Fibroblast of skin of right biceps (primary cell): ENCODE data around the gene RBM15.
A peak's percentile ranks its signal among the peaks of the same experiment; 100 is the strongest.

ENCODE experiments used
- DNase-seq: peaks from one replicate; pipeline ENCODE4 v3.0.0-alpha.2; 2013

Gene RBM15

DNA sequence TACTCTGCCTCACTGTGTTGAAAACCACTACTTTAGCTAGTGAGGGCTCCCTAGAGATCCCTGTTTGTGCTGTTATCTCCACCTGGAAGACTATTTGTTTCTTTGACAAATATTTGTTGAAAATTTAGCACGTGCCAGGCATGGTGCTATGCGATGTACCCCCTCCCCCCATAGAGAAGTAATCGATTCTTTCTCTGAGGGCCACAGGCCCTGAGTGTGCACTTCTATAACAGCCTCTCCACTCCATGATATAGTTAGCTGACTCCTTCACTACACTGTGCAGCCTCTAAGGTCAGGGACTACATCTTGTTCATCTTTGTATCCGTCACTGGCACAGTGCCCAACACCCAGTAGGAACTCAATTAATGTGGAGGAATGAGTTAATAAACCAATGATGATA lies 17.3 kb upstream of the RBM15 start:
- no peak for DNase-seq

DNA sequence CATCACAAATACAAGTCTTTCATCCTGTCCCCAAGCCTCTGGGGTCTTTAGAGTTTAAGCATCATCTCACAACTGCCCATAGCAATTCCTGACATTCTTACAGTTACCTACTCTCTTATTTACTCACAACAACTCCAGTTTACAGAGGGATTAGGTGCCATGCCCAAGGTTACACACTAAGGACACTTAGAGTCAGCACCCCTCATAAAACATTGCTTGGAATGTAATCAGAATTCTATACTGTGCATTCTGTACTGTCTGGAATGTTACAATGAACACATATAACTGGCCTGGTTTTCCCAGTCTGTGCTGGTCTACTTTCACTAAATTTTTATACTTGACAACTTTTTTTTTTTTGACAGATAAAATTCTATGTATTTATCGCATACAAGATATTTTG lies 14.5 kb upstream of the RBM15 start:
- no peak for DNase-seq

- DNase-seq, result no peak
These were observed 12.4 kb upstream of the RBM15 start for GRCh38 chr1:110326826-110327225.

DNA sequence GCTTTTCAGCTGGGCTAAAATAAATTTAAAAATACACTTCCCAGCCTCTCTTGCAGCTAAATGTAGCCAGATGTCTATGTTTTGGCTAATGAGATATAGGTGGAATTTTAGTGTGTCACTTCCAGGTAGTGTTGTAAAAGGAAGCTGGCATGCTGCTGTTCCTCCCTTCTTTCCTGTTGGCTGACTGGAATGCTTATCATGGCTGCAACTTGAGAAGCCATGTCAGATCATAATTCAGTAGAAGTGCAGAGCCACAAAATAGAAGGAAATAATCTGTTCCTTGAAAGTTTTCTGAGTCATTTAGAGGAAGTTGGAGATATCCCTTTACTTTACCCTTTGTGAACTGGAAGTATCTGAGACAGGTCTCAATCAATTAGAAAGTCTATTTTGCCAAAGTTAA lies 10.9 kb upstream of the RBM15 start:
- peak; percentile 30 for DNase-seq

GRCh38 chr1:110328700-110329099 lies 10.5 kb upstream of the RBM15 start:
- DNase-seq, result no peak

- no peak for DNase-seq
These were observed 3.9 kb upstream of the RBM15 start for GRCh38 chr1:110335265-110335664.

DNA sequence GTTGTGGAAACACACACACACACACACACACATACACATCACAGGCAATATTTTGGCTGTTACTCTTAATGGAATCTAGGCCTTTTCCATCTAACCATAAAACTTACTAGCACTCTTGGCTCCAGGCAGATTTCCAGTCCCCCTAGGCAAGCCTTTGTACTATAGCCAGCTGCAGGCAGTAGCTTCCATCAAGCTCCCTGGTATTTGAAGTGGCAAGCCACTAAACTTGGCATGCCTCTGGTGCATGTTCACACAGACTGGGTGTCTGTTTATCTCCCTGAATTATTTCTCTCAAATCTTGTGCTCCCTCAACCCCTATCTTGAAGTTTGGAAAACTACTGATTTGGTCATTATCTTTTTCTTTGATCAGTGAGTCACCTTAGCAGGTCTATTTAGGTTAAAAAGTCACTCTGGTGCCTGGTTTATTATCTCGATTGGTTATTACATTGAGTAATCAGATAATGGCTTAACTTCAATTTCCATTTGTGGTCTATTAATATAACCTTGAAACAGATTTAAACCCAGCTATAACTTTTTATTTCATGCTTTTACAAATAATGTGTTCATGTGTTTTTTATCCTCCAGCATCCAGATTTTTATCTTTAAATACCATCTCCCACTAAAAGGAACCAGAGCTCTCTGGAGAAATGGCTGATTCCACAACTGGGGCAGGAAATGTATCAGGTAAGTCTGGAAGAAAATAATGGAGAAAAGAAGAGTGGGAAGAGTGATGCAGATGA lies 2.7 kb upstream of the RBM15 start:
- no peak for DNase-seq

- DNase-seq, result no peak
These were observed 1.4 kb upstream of the RBM15 start for GRCh38 chr1:110337704-110338308.

DNA sequence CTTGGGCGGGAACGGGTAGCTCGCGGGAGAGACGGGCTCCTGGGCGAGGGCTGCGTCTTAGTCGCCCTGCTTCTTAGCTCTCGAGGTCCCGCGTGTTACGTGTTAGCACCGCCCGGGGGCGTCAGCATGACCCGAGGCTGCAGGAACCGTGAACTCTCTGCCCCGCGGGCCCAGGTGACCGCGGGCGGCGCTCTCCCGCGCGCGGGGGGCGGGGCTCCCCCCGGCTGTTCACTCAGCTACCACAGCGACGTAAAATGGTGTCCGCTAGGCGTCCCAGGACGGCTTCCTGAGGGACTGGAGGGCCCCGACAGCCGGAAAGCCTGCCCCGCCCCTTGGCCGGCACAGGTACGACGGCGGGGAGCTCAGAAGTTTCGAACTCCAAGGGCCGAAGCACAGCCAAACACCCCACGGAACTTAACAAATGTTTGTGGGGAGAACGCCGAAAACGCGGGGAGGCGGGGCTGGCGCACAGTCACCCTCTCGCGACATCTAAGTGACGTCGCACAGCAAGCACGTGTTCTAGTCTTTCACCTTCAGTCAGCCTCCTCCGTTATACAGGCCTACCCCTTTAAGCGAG lies 780 bp upstream of the RBM15 start:
- no peak for DNase-seq

GRCh38 chr1:110339407-110340206 lies 430 bp downstream of the RBM15 start:
- peak; percentile 44 for DNase-seq

DNA sequence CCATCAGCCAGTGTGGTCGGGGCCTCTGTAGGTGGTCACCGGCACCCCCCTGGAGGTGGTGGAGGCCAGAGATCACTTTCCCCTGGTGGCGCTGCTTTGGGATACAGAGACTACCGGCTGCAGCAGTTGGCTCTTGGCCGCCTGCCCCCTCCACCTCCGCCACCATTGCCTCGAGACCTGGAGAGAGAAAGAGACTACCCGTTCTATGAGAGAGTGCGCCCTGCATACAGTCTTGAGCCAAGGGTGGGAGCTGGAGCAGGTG lies 961 bp downstream of the RBM15 start:
- no peak for DNase-seq

DNA sequence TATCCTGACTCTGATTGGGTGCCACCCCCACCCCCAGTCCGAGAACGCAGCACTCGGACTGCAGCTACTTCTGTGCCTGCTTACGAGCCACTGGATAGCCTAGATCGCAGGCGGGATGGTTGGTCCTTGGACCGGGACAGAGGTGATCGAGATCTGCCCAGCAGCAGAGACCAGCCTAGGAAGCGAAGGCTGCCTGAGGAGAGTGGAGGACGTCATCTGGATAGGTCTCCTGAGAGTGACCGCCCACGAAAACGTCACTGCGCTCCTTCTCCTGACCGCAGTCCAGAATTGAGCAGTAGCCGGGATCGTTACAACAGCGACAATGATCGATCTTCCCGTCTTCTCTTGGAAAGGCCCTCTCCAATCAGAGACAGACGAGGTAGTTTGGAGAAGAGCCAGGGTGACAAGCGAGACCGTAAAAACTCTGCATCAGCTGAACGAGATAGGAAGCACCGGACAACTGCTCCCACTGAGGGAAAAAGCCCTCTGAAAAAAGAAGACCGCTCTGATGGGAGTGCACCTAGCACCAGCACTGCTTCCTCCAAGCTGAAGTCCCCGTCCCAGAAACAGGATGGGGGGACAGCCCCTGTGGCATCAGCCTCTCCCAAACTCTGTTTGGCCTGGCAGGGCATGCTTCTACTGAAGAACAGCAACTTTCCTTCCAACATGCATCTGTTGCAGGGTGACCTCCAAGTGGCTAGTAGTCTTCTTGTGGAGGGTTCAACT lies 2.1 kb downstream of the RBM15 start:
- DNase-seq, result no peak

DNA sequence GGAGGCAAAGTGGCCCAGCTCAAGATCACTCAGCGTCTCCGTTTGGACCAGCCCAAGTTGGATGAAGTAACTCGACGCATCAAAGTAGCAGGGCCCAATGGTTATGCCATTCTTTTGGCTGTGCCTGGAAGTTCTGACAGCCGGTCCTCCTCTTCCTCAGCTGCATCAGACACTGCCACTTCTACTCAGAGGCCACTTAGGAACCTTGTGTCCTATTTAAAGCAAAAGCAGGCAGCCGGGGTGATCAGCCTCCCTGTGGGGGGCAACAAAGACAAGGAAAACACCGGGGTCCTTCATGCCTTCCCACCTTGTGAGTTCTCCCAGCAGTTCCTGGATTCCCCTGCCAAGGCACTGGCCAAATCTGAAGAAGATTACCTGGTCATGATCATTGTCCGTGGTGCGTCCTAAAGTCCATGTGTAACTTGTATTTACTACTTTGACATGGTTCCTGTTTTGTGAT lies 2.7 kb downstream of the RBM15 start:
- no peak for DNase-seq

DNA sequence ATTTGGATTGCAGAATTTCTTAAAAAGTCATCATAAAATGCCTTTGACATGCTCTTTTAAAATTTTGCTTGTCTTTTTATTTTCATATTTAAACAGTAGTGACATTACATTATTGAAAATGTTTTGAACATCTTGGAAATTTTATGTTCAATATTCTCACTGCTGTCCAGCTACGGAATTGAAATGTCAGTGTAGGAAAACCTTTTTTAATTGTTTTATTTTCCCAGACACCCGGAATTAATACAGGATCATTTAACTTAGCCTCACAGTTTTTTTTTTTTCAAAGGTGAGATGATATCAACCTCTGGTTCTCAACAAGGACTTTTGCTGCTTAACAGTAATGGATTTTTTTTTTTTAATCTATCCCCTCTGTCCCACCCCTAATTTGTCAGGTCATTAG lies 4.1 kb downstream of the RBM15 start:
- DNase-seq, result no peak

DNA sequence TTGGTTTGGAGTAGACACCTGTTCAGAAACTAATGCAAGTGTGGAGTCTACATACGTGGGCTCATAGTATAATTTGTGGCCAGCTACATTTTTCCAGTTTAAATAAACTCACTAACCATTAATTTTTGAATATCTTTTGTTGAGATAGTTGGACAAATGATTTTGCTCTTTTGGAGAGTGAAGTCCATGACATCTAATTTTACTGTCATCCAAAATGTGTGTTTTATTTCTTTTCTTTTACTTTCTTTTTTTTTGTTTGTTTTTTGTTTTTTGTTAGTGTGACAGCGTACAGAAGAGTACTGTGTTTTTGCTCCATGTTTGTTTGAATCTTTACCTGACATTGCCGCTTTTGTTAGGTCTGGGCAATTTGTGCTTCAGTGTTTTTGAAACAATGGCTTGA lies 5.0 kb downstream of the RBM15 start:
- no peak for DNase-seq

- DNase-seq, result no peak
These were observed 6.3 kb downstream of the RBM15 start for GRCh38 chr1:110345480-110345879.

DNA sequence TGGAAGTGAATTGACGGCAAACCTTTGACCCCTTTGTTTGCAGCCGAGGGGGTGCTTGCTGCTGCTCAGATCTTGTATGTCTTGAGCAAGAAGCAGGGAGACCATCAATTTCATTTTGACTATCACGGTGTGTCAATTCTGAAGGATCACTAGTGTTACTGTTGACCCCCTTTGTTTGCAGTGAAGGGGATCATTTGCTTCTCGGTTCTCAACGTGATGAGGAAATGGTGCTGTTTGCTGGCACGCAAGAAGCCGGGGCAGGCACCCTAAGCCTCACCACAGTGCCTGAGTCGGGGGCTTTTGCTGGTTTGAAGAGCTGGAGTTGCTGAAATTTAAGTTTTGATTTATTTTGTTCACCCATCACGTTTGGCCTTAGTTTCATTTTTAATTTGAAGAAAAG lies 7.5 kb downstream of the RBM15 start:
- DNase-seq, result no peak

GRCh38 chr1:110347182-110347893 lies 8.2 kb downstream of the RBM15 start:
- DNase-seq, result no peak

DNA sequence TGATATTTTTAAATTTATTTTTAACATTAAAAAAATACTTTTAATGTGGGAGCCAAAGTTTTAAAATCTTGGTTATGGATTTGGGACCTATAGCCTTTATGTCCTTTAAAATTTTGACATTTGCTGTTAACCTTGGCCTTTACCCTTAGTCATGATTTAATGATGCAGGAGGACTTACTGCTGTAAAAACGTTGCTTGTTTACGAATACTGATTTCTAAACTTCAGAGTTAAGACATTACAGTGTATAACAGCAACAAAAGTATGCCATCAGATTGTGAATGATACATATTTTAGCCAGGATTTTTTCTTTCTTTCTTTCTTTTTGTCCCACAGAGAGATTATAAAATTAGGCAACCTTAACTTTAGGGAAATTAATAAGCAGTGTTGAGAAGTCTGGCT lies 8.9 kb downstream of the RBM15 start:
- no peak for DNase-seq

DNA sequence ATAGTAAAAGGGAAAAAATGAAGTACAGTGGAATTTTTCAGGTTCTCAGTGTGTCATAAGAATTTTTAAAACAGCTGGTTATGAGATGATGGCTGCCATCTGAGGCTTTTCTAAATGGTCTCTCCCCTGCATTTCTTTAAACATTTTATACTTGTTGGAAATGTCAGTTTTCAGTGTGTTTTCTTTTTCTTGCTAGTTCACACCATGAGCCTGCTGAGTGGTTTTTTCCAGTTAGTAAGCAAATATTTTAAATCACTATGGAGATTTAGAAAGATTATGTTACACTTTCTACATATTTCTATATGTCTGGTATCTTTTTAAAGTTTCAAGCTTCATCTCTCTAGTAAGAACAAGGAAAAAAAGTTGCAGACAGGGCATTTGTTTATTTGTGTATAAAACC lies 9.6 kb downstream of the RBM15 start:
- DNase-seq, result peak; percentile 9

DNA sequence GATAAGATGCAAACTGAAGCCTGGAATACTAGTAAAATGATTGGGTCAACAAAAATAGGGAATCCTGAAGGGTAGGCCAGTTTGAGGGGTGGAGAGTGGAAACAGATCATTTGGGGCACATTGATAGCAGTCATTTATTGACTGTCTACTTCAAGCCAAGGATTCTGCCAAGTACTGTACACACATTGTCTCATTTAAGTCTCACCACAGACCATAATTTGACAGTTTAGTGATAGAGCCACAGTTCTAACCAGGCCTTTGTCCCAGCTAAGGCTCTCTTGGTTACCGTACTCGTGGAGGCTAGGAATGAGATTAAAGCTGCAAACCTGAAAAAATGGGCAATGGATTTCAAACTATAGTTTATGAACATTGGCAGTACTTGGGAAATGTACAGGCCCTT lies 11.2 kb downstream of the RBM15 start:
- no peak for DNase-seq

DNA sequence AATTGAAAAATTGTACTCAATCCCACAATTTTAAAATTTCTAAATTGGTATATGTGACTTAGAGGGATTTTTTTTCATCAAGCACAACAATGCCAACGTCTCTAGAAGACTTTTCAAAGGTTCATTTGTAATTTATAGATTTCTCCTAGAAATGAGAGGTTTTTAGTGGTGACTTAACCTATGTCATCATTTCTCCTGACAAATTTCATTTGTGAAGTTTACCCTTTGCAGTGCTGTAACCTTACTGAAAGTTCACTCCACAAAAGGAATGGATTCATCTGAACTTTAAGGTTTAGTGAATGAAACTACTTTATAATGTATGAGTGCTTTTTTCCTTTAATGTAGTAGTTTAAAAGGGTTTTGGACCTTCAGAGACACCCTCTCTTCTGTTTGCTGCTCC lies 16.1 kb downstream of the RBM15 start:
- no peak for DNase-seq

GRCh38 chr1:110356379-110356778 lies 17.2 kb downstream of the RBM15 start:
- DNase-seq, result no peak
